B cell (primary cell): Measurements from ENCODE around the gene IP6K2. TPM values are rescaled to one million over a fixed set of nuclear protein-coding genes. Genes with fewer than 3 reads are reported as not detected.
"Not testable (repeated sequence)": the region's sequence is repeated elsewhere in the genome, so short reads cannot be mapped to it uniquely, and the experiment has no call there.

Experiments
- ATAC-seq: fragments of 200-7000 bp; cut with Tn5 transposase; one replicate; pipeline ENCODE4 v1.10.0; 2021; ENCODE audit warnings: low read depth, mild to moderate bottlenecking, moderate number of reproducible peaks, moderate library complexity
- CTCF ChIA-PET: fragments of 350-600 bp; sonication (Branson Sonifier 250); formaldehyde crosslinking; loops from one replicate; lab custom pipeline; 2021; ENCODE audit warnings: antibody characterized with exemption, inconsistent platforms; lab: Charles Lee
- POLR2A ChIA-PET: fragments of 350-600 bp; sonication (Branson Sonifier 250); formaldehyde crosslinking; loops from one replicate; lab custom pipeline; 2021; ENCODE audit warnings: antibody characterized with exemption; lab: Charles Lee
- DNase-seq: peaks from one replicate; pipeline ENCODE4 v3.0.0; 2013
- H2AFZ ChIP-seq: 2 replicates; pipeline ENCODE4 v1.6.1; 2012; ENCODE audit warnings: mild to moderate bottlenecking, low read depth, low read length; ENCODE audit not compliant: insufficient read depth, poor library complexity, severe bottlenecking
- H3K27ac ChIP-seq, 2 donors: 1 replicate in 1 of 2; 2 replicates in 1 of 2; pipeline ENCODE4 v1.5.1; 2012 to 2013; ENCODE audit warnings: low read length in 2 of 2, mild to moderate bottlenecking in 2 of 2, moderate library complexity in 1 of 2
- H3K27me3 ChIP-seq, 4 experiments: fragments of 200-600 bp in 1 of 4; sonication (generic) in 1 of 4; replicated peaks in 1 of 4; 1 replicate in 2 of 4; 2 replicates in 2 of 4; pipeline versions ENCODE4 v1.6.1 to v1.7.0; 2013 to 2016; ENCODE audit warnings: low read length in 3 of 4, mild to moderate bottlenecking in 2 of 4, mixed read lengths in 1 of 4, moderate library complexity in 1 of 4; ENCODE audit not compliant: insufficient read depth in 4 of 4, control insufficient read depth in 3 of 4; ENCODE audit errors: control extremely low read depth in 1 of 4
- H3K36me3 ChIP-seq, 2 experiments: replicated peaks in 1 of 2; 1 replicate in 1 of 2; 2 replicates in 1 of 2; pipeline versions ENCODE4 v1.6.1 to v1.7.1; 2013; ENCODE audit warnings: low read length in 1 of 2; ENCODE audit not compliant: insufficient read depth in 2 of 2, control insufficient read depth in 1 of 2; ENCODE audit errors: control extremely low read depth in 1 of 2, extremely low read depth in 1 of 2
- H3K4me1 ChIP-seq, 2 donors: fragments of 200-600 bp in 1 of 2; sonication (generic) in 1 of 2; 1 replicate in 1 of 2; 2 replicates in 1 of 2; pipeline versions ENCODE4 v1.5.1 to v1.6.1; 2013 to 2017; ENCODE audit warnings: low read length in 2 of 2; ENCODE audit not compliant: control insufficient read depth in 2 of 2, insufficient read depth in 2 of 2
- H3K4me2 ChIP-seq: replicated peaks from 2 replicates; pipeline ENCODE3; 2012; ENCODE audit warnings: mild to moderate bottlenecking, low read depth, low read length; ENCODE audit not compliant: poor library complexity, severe bottlenecking
- H3K4me3 ChIP-seq, 5 experiments: fragments of 200-600 bp in 1 of 5; sonication (generic) in 1 of 5; 1 replicate in 3 of 5; 2 replicates in 2 of 5; pipeline versions ENCODE4 v1.5.1 to v1.7.0; 2011 to 2016; ENCODE audit warnings: low read length in 4 of 5, mild to moderate bottlenecking in 4 of 5, low read depth in 2 of 5, control low read depth in 1 of 5, moderate library complexity in 1 of 5; ENCODE audit not compliant: insufficient read depth in 1 of 5; ENCODE audit errors: control extremely low read depth in 1 of 5, extremely low read depth in 1 of 5
- H3K79me2 ChIP-seq: fragments of 200-600 bp; sonication (generic); one replicate; pipeline ENCODE4 v1.6.0; 2016; ENCODE audit warnings: low read length; ENCODE audit not compliant: control insufficient read depth, insufficient read depth
- H3K9ac ChIP-seq: fragments of 200-600 bp; sonication (generic); 2 replicates; pipeline ENCODE4 v1.6.1; 2017; ENCODE audit warnings: mild to moderate bottlenecking, low read length, moderate library complexity
- H3K9me3 ChIP-seq, 3 donors: one replicate each; pipeline versions ENCODE4 v1.6.1 to v1.7.1; 2013; ENCODE audit warnings: low read length in 2 of 3; ENCODE audit not compliant: control insufficient read depth in 2 of 3, insufficient read depth in 1 of 3; ENCODE audit errors: control extremely low read depth in 1 of 3
- H4K20me1 ChIP-seq: 2 replicates; pipeline ENCODE4 v1.6.0; 2012; ENCODE audit warnings: mild to moderate bottlenecking, low read length; ENCODE audit not compliant: insufficient read depth, control insufficient read depth, poor library complexity, severe bottlenecking
- H3K27ac Mint-ChIP-seq: one replicate; pipeline ENCODE4 v1.8.0; 2021; ENCODE audit warnings: mixed read lengths
- H3K27me3 Mint-ChIP-seq: one replicate; pipeline ENCODE4 v1.8.0; 2021; ENCODE audit warnings: mixed read lengths
- H3K4me1 Mint-ChIP-seq: one replicate; pipeline ENCODE4 v1.8.0; 2021; ENCODE audit warnings: mixed read lengths
- H3K4me3 Mint-ChIP-seq: one replicate; pipeline ENCODE4 v1.8.0; 2021; ENCODE audit warnings: mixed read lengths
- H3K9me3 Mint-ChIP-seq: one replicate; pipeline ENCODE4 v1.8.0; 2022; ENCODE audit warnings: mixed read lengths; ENCODE audit not compliant: insufficient read depth
- EZH2 ChIP-seq: IDR thresholded peaks from 2 replicates; pipeline ENCODE4 v1.6.1; 2012; ENCODE audit warnings: borderline replicate concordance, low read depth, mild to moderate bottlenecking, moderate library complexity, low read length; ENCODE audit not compliant: insufficient read depth, poor library complexity, severe bottlenecking
- WGBS: methylation state at CpG from one replicate; pipeline ENCODE4 v1.1.5; 2013; ENCODE audit warnings: missing lambda C conversion rate; ENCODE audit not compliant: insufficient coverage; 5-methylcytosine and 5-hydroxymethylcytosine counted together
- intact Hi-C: fragments of 100-400 bp; cut with micrococcal nuclease; formaldehyde crosslinking; loops from one replicate; pipeline ENCODE4 v1.10.0; 2022
- polyA plus RNA-seq: library from polyadenylated mRNA; depleted of rRNA; stranded (reverse); fragments of >200 nt; gene quantifications from 2 replicates; pipeline ENCODE4 v1.2.3, GENCODE V29; 2012
- total RNA-seq, 2 donors: library from RNA; stranded (reverse); fragments of 120-200 nt in 1 of 2; gene quantifications; 1 replicate in 1 of 2; 2 replicates in 1 of 2; pipeline versions ENCODE4 v1.2.3 to v1.2.4, GENCODE V29; 2013 to 2022
- TF ChIP-seq, protein P1 (sequence below): fragments of 200-600 bp; IDR thresholded peaks from one replicate; pipeline ENCODE4 v1.8.0; 2022; ENCODE audit warnings: antibody characterized with exemption, mild to moderate bottlenecking

IP6K2 gene
- total and polyA plus RNA-seq, 2 donors (not counting 1 experiment from before 2014, with no cell fraction given): 132 to 140 TPM

DNA sequence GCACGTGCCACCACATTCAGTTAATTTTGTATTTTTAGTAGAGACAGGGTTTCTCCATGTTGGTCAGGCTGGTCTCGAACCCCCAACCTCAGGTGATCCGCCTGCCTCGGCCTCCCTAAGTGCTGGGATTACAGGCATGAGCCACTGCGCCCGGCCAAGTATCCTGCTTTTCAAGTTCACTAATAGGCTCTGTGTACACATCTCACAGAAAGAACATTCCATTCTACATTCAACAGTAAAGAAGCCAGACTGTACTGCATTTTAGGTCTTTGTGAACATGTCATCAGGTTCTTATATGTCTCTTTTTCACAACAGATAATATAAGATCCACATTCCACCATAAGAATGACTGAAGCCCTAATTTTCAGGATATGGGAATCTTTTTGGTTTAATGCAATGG is 42.5 kb upstream of the IP6K2 start:
- DNase-seq, H3K4me1 ChIP-seq, H3K27ac Mint-ChIP-seq, H3K9me3 Mint-ChIP-seq, H3K4me1 Mint-ChIP-seq, H3K4me2 ChIP-seq, H4K20me1 ChIP-seq, H3K9ac ChIP-seq, intact Hi-C loops, ATAC-seq, H3K9me3 ChIP-seq, H3K4me3 Mint-ChIP-seq, H2AFZ ChIP-seq, H3K27ac ChIP-seq, H3K4me3 ChIP-seq, H3K79me2 ChIP-seq, H3K27me3 ChIP-seq, H3K27me3 Mint-ChIP-seq, POLR2A ChIA-PET: not testable (repeated sequence)
- peaks cover 2 to 29% of the 10 kb centered on the region in 2 experiments for H3K36me3 ChIP-seq
- 99% methylated on average over 6 of the region's 6 CpGs for WGBS
- CTCF ChIA-PET: interaction anchor here (0.7 to 1.0 kb wide), 2 partner anchors 20 to 520 kb away, joined by 3 to 5 read pairs; no protein-coding TSS in a partner anchor

DNA sequence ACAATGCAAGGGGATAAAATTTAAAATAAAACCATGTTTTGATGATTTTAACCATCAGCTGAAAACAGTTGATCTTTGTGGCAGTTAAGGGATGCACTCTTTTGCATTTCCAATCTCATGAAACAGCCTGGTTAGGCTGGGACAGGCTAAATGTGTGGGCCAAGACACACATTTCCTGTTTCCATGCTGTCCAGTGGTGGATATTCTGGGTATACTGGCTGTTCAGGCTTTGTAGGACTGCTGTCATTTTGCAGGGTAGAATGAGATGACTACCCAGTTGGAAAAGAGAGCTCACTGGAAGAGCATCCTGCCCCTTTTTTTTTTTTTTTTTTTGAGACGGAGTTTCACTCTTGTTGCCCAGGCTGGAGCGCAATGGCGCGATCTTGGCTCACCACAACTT is 42.0 kb upstream of the IP6K2 start:
- Histone ChIP-seq H3K36me3 (peaks cover 2 to 24% of the 10 kb centered on the region in 2 experiments), H3K9me3 (no peaks in the 10 kb centered on the region), H3K9ac (no peak overlapping the region), H3K27me3 (no peaks in the 10 kb centered on the region), H3K27ac (no peak overlapping the region), H2AFZ (no peak overlapping the region), H3K4me1 (no peaks in the 10 kb centered on the region), H3K4me3 (no peak overlapping the region), H3K4me2 (no peak overlapping the region), H3K79me2 (no peaks in the 10 kb centered on the region), H4K20me1 (no peaks in the 10 kb centered on the region)
- ChIA-PET POLR2A (no interaction called here), CTCF (interaction anchor here (0.6 to 1.0 kb wide), 3 partner anchors 20 to 520 kb away, joined by 3 to 5 read pairs (median 3); no protein-coding TSS in a partner anchor)
- ATAC-seq (no peak), DNase-seq (no peak)
- Mint-ChIP-seq H3K27ac (no peak overlapping the region), H3K9me3 (no peaks in the 10 kb centered on the region), H3K4me3 (no peak overlapping the region), H3K4me1 (no peaks in the 10 kb centered on the region), H3K27me3 (no peaks in the 10 kb centered on the region)
- intact Hi-C loops: no loop called here
- WGBS: no CpG with 5 or more reads among the region's 4 CpGs
- no peak for TF ChIP-seq EZH2
- TF ChIP-seq, protein P1, sequence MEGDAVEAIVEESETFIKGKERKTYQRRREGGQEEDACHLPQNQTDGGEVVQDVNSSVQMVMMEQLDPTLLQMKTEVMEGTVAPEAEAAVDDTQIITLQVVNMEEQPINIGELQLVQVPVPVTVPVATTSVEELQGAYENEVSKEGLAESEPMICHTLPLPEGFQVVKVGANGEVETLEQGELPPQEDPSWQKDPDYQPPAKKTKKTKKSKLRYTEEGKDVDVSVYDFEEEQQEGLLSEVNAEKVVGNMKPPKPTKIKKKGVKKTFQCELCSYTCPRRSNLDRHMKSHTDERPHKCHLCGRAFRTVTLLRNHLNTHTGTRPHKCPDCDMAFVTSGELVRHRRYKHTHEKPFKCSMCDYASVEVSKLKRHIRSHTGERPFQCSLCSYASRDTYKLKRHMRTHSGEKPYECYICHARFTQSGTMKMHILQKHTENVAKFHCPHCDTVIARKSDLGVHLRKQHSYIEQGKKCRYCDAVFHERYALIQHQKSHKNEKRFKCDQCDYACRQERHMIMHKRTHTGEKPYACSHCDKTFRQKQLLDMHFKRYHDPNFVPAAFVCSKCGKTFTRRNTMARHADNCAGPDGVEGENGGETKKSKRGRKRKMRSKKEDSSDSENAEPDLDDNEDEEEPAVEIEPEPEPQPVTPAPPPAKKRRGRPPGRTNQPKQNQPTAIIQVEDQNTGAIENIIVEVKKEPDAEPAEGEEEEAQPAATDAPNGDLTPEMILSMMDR: no peak
